HCT116 (cell line): ENCODE measurements around the gene CALR3. TPM values are rescaled to one million over a fixed set of nuclear protein-coding genes. Genes with fewer than 3 reads are reported as not detected.

Experiments
- ATAC-seq: fragments of 200-7000 bp; cut with Tn5 transposase; 2 replicates; pipeline ENCODE4 v1.9.1; 2020; ENCODE audit warnings: mild to moderate bottlenecking, moderate library complexity
- BruUV-seq: library from RNA; stranded (reverse); fragments of 400-500 nt; replicated peaks from 2 replicates; lab custom pipeline; 2021; lab: Mats Ljungman, UMichigan
- CTCF ChIA-PET: fragments of 300-600 bp; sonication (Branson Sonifier 250); formaldehyde crosslinking; loops from one replicate; lab custom pipeline; 2021; ENCODE audit warnings: antibody characterized with exemption; lab: Charles Lee
- POLR2A ChIA-PET: fragments of 300-600, 350-600 bp; sonication (Branson Sonifier 250); formaldehyde crosslinking; loops from one replicate; lab custom pipeline; 2021; ENCODE audit warnings: antibody characterized with exemption; lab: Charles Lee
- RAD21 ChIA-PET, 2 experiments: fragments of 300-600 bp; sonication (Branson Sonifier 250); formaldehyde crosslinking; loops; one replicate each; lab custom pipeline; 2023; ENCODE audit warnings: low total read pairs in 2 of 2; ENCODE audit not compliant: uncharacterized antibody in 2 of 2, unreplicated experiment in 2 of 2, low non-redundant PET in 1 of 2; lab: Charles Lee
- DNase-seq: peaks from one replicate; pipeline ENCODE4 v3.0.0-alpha.2; 2010; ENCODE audit warnings: low read depth, low spot score
- H2AFZ ChIP-seq: fragments of 200-600 bp; shearing (Covaris generic), sonication (generic); 2 replicates; pipeline ENCODE4 v1.6.1; 2017; ENCODE audit warnings: low read depth, mixed run types, mixed read lengths, antibody characterized with exemption, low read length; ENCODE audit not compliant: poor library complexity, severe bottlenecking
- H3K27ac ChIP-seq: 2 replicates; pipeline ENCODE4 v1.5.1; 2012; ENCODE audit warnings: low read depth, low read length
- H3K27me3 ChIP-seq: fragments of 200-600 bp; sonication (generic); 2 replicates; pipeline ENCODE4 v1.6.1; 2016; ENCODE audit warnings: mixed run types, low read length, mixed read lengths; ENCODE audit not compliant: insufficient read depth
- H3K36me3 ChIP-seq, 2 experiments: fragments of 200-500 bp in 1 of 2; fragments of 200-600 bp in 1 of 2; sonication (Bioruptor generic) in 1 of 2; sonication (generic) in 1 of 2; 2 replicates each; pipeline versions ENCODE4 v1.5.1 to v1.6.1; 2014 to 2016; ENCODE audit warnings: low read length in 2 of 2, inconsistent platforms in 1 of 2, mixed read lengths in 1 of 2, mixed run types in 1 of 2; ENCODE audit not compliant: insufficient read depth in 2 of 2, control insufficient read depth in 1 of 2
- H3K4me1 ChIP-seq, 2 experiments: fragments of 200-600 bp in 1 of 2; sonication (generic) in 1 of 2; 2 replicates each; pipeline versions ENCODE4 v1.5.1 to v1.6.1; 2012 to 2017; ENCODE audit warnings: low read length in 2 of 2, inconsistent platforms in 1 of 2, mild to moderate bottlenecking in 1 of 2, mixed read lengths in 1 of 2, mixed run types in 1 of 2, moderate library complexity in 1 of 2; ENCODE audit not compliant: insufficient read depth in 2 of 2, control insufficient read depth in 1 of 2
- H3K4me2 ChIP-seq: fragments of 200-600 bp; sonication (generic); 2 replicates; pipeline ENCODE4 v1.6.1; 2017; ENCODE audit warnings: mixed run types, low read length, mixed read lengths
- H3K4me3 ChIP-seq, 2 experiments: fragments of 200-600 bp in 1 of 2; sonication (generic) in 1 of 2; replicated peaks in 1 of 2; 2 replicates each; pipeline ENCODE4 v1.5.1; 2011 to 2016; ENCODE audit warnings: low read length in 2 of 2, control low read depth in 1 of 2, low read depth in 1 of 2, mild to moderate bottlenecking in 1 of 2, mixed read lengths in 1 of 2, mixed run types in 1 of 2
- H3K79me2 ChIP-seq: fragments of 200-600 bp; sonication (generic); 2 replicates; pipeline ENCODE4 v1.6.1; 2017; ENCODE audit warnings: mild to moderate bottlenecking, mixed run types, low read length, moderate library complexity, mixed read lengths; ENCODE audit not compliant: insufficient read depth
- H3K9ac ChIP-seq: fragments of 200-600 bp; sonication (generic); 2 replicates; pipeline ENCODE4 v1.6.1; 2016; ENCODE audit warnings: low read length, mixed read lengths
- H3K9me2 ChIP-seq: fragments of 200-600 bp; sonication (generic), shearing (Covaris generic); 2 replicates; pipeline ENCODE4 v1.6.1; 2017; ENCODE audit warnings: mixed run types, mild to moderate bottlenecking, moderate library complexity; ENCODE audit not compliant: insufficient read depth
- H3K9me3 ChIP-seq, 2 experiments: fragments of 200-500 bp in 1 of 2; fragments of 200-600 bp in 1 of 2; sonication (Bioruptor generic) in 1 of 2; sonication (generic) in 1 of 2; 2 replicates each; pipeline ENCODE4 v1.6.1; 2014 to 2017; ENCODE audit warnings: low read length in 2 of 2, mixed read lengths in 2 of 2, inconsistent platforms in 1 of 2, low read depth in 1 of 2, mild to moderate bottlenecking in 1 of 2, mixed run types in 1 of 2, moderate library complexity in 1 of 2; ENCODE audit not compliant: control insufficient read depth in 1 of 2, insufficient read depth in 1 of 2
- H4K20me1 ChIP-seq: fragments of 200-600 bp; sonication (generic), shearing (Covaris generic); 2 replicates; pipeline ENCODE4 v1.6.1; 2017; ENCODE audit warnings: mixed run types, mild to moderate bottlenecking, moderate library complexity; ENCODE audit not compliant: insufficient read depth
- ATF3 ChIP-seq: IDR thresholded peaks from 2 replicates; pipeline ENCODE4 v1.6.1; 2012
- CBX3 ChIP-seq: IDR thresholded peaks from 2 replicates; pipeline ENCODE4 v1.6.1; 2012; ENCODE audit warnings: low read depth
- CEBPB ChIP-seq: IDR thresholded peaks from 2 replicates; pipeline ENCODE4 v1.6.1; 2012; ENCODE audit warnings: low read depth
- EZH2phosphoT487 ChIP-seq: fragments of 200-600 bp; IDR thresholded peaks from 2 replicates; pipeline ENCODE4 v1.6.1; 2018; ENCODE audit warnings: antibody characterized with exemption, borderline replicate concordance
- TCF7L2 ChIP-seq: IDR thresholded peaks from 2 replicates; pipeline ENCODE4 v1.7.0; 2011; ENCODE audit warnings: borderline replicate concordance, inconsistent platforms; ENCODE audit not compliant: insufficient read depth, insufficient read length; ENCODE audit errors: extremely low read depth
- YY1 ChIP-seq: IDR thresholded peaks from 2 replicates; pipeline ENCODE4 v1.6.1; 2011; ENCODE audit warnings: low read length, low read depth, moderate library complexity, mild to moderate bottlenecking; ENCODE audit not compliant: insufficient replicate concordance; ENCODE audit errors: extremely low read depth
- intact Hi-C: fragments of 100-400 bp; cut with micrococcal nuclease; formaldehyde crosslinking; loops from 2 replicates; pipeline ENCODE4 v1.10.0; 2022
- total RNA-seq: library from RNA; stranded (reverse); gene quantifications from one replicate; pipeline ENCODE4 v1.2.1, GENCODE V29; 2021; ENCODE audit not compliant: unreplicated experiment
- TF ChIP-seq, protein P1 (sequence below): IDR thresholded peaks from 2 replicates; pipeline ENCODE4 v1.6.1; 2012; ENCODE audit warnings: low read depth

The CALR3 gene
- total RNA-seq, 1 experiment from 2014 or later = not detected

DNA sequence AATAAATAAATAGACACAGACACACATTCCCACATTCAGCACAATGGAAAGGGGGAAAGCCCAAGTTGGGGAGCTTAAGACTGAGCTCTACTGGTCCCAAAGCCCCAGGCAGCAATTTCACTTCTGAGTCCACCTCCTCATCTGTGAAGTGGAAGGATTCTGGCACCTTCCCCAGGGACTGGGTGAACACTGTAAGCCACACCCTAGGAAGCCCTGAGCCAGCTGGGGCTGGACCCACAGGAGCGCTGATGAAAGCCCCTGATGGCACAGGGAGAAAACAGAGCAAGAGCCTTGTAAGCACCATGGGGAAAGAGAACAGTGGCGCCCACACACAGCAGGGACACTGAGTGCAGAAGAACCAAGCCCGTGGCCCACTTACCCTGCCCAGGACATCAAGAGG, 62.0 kb downstream of the CALR3 start (continued):
- TF ChIP-seq, protein P1, sequence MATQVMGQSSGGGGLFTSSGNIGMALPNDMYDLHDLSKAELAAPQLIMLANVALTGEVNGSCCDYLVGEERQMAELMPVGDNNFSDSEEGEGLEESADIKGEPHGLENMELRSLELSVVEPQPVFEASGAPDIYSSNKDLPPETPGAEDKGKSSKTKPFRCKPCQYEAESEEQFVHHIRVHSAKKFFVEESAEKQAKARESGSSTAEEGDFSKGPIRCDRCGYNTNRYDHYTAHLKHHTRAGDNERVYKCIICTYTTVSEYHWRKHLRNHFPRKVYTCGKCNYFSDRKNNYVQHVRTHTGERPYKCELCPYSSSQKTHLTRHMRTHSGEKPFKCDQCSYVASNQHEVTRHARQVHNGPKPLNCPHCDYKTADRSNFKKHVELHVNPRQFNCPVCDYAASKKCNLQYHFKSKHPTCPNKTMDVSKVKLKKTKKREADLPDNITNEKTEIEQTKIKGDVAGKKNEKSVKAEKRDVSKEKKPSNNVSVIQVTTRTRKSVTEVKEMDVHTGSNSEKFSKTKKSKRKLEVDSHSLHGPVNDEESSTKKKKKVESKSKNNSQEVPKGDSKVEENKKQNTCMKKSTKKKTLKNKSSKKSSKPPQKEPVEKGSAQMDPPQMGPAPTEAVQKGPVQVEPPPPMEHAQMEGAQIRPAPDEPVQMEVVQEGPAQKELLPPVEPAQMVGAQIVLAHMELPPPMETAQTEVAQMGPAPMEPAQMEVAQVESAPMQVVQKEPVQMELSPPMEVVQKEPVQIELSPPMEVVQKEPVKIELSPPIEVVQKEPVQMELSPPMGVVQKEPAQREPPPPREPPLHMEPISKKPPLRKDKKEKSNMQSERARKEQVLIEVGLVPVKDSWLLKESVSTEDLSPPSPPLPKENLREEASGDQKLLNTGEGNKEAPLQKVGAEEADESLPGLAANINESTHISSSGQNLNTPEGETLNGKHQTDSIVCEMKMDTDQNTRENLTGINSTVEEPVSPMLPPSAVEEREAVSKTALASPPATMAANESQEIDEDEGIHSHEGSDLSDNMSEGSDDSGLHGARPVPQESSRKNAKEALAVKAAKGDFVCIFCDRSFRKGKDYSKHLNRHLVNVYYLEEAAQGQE = no peak
- TF ChIP-seq EZH2phosphoT487 (no peak), ATF3 (no peak), CEBPB (no peak), TCF7L2 (no peak)
- TF ChIP-seq, all 23 proteins: peak for 0

DNA sequence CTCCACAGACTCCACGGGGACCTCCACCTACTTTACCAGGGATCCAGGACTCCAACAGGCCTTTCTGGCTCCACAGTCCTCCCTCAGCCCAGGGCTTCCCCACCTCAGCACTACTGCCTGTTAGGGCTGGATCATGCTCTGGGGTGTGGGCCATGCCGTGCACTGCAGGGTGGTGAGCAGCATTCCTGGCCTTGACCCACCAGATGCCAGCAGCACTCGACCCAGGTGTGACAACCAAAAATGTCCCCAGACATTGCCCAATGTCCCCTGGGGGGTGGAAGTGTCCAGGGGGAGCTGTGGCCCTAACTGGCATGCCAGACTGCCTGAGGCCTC, 66.2 kb downstream of the CALR3 start:
- BruUV-seq = no TSS peak
- CTCF ChIA-PET = no interaction called here
- intact Hi-C loops = no loop called here

More for the DNA sequence above, 66.2 kb downstream of the CALR3 start:
- Histone ChIP-seq H3K4me2 (no peak overlapping the region), H3K9me2 (no peaks in the 10 kb centered on the region), H2AFZ (no peak overlapping the region), H3K27ac (no peak overlapping the region), H3K36me3 (peaks cover 9 to 19% of the 10 kb centered on the region in 2 experiments), H3K9ac (no peak overlapping the region), H3K4me3 (no peak overlapping the region), H3K27me3 (no peaks in the 10 kb centered on the region)
- POLR2A ChIA-PET = no interaction called here
- DNase-seq (no peak), ATAC-seq (peak; percentile 22; the same call in 1 of the 2 replicates)
- TF ChIP-seq CBX3 = no peak
- no peak for TF ChIP-seq TCF7L2
- TF ChIP-seq YY1 = no peak
- TF ChIP-seq, all 23 proteins: peak for 0
- no peaks in the 10 kb centered on the region for H3K9me3 ChIP-seq
- H4K20me1 ChIP-seq = no peaks in the 10 kb centered on the region
- H3K79me2 ChIP-seq = no peaks in the 10 kb centered on the region
- H3K4me1 ChIP-seq = no peaks in the 10 kb centered on the region
- RAD21 ChIA-PET = no interaction called here
